Activated CD4-positive, alpha-beta memory T cell treated with anti-CD3 and anti-CD28 coated beads, Interleukin-2, amount 10 ng/mL, durations not matched to agents 7 days and 5 days (primary cell): ENCODE data around the gene RPS24. TPM values are rescaled to one million over a fixed set of nuclear protein-coding genes. Genes with fewer than 3 reads are reported as not detected.

ENCODE experiments used
- total RNA-seq, 2 experiments: library from RNA; stranded (reverse); gene quantifications; one replicate each; pipeline ENCODE4 v1.2.3, GENCODE V29; 2021

The RPS24 gene
- total RNA-seq, 2 experiments from 2014 or later, result 1,304 to 1,323 TPM

Other genes starting within 250 kb of the RPS24 start
- 1 to 10 TPM; 9.6 to 9.9 TPM for gene DLG5, start 107.1 kb upstream of the RPS24 start, total RNA-seq
- 10 to 100 TPM; 16.6 to 16.8 TPM for gene POLR3A, start 4.3 kb upstream of the RPS24 start, total RNA-seq